SK-N-SH treated with all-trans-retinoic acid at 6 μM for 48 hours (cell line): ENCODE results near the gene DOCK1.

Experiments
- ATAC-seq: fragments of 200-7000 bp; cut with Tn5 transposase; 3 replicates; pipeline ENCODE4 v1.9.1; 2020; ENCODE audit warnings: mild to moderate bottlenecking, moderate library complexity
- ARNTL ChIP-seq: fragments of 450-650 bp; formaldehyde crosslinking; IDR thresholded peaks from 2 replicates; pipeline ENCODE4 v1.5.0; 2020; ENCODE audit warnings: low read depth, mild to moderate bottlenecking, moderate library complexity, borderline replicate concordance
- BACH2 ChIP-seq: fragments of 250-450 bp; sonication (Bioruptor Pico); IDR thresholded peaks from 2 replicates; pipeline ENCODE4 v1.9.0; 2021; ENCODE audit warnings: mild to moderate bottlenecking, borderline replicate concordance
- CREB5 ChIP-seq: fragments of 250-450 bp; sonication (Bioruptor Pico); IDR thresholded peaks from 2 replicates; pipeline ENCODE4 v1.5.1; 2020; ENCODE audit warnings: low read depth, mild to moderate bottlenecking, moderate library complexity
- CSDC2 ChIP-seq: fragments of 250-450 bp; sonication (Bioruptor Pico); IDR thresholded peaks from 2 replicates; pipeline ENCODE4 v1.5.0; 2020; ENCODE audit warnings: mild to moderate bottlenecking, moderate library complexity
- ESRRG ChIP-seq: fragments of 250-450 bp; sonication (Bioruptor Pico); IDR thresholded peaks from 2 replicates; pipeline ENCODE4 v1.6.1; 2021; ENCODE audit warnings: mild to moderate bottlenecking
- GLIS3 ChIP-seq: fragments of 250-450 bp; sonication (Bioruptor Pico); IDR thresholded peaks from 2 replicates; pipeline ENCODE4 v1.5.0; 2020; ENCODE audit warnings: mild to moderate bottlenecking, moderate library complexity
- ISL1 ChIP-seq: fragments of 250-450 bp; sonication (Bioruptor Pico); IDR thresholded peaks from 2 replicates; pipeline ENCODE4 v2.1.2; 2022; ENCODE audit warnings: mild to moderate bottlenecking, moderate library complexity
- OSR1 ChIP-seq: fragments of 250-450 bp; sonication (Bioruptor Pico); IDR thresholded peaks from 2 replicates; pipeline ENCODE4 v1.8.0; 2022; ENCODE audit warnings: moderate library complexity, mild to moderate bottlenecking, inconsistent platforms
- PATZ1 ChIP-seq: fragments of 250-450 bp; sonication (Bioruptor Pico); IDR thresholded peaks from 2 replicates; pipeline ENCODE4 v1.8.0; 2020; ENCODE audit warnings: mild to moderate bottlenecking, moderate library complexity, borderline replicate concordance
- POU6F1 ChIP-seq: fragments of 250-450 bp; sonication (Bioruptor Pico); IDR thresholded peaks from 2 replicates; pipeline ENCODE4 v1.8.0; 2021; ENCODE audit warnings: low read depth, mild to moderate bottlenecking, moderate library complexity, borderline replicate concordance
- PPARA ChIP-seq: fragments of 250-450 bp; sonication (Bioruptor Pico); IDR thresholded peaks from 2 replicates; pipeline ENCODE4 v1.5.0; 2020; ENCODE audit warnings: mild to moderate bottlenecking, borderline replicate concordance
- RARB ChIP-seq: fragments of 250-450 bp; sonication (Bioruptor Pico); IDR thresholded peaks from 2 replicates; pipeline ENCODE4 v1.8.0; 2021; ENCODE audit warnings: mild to moderate bottlenecking, moderate library complexity
- SNAI2 ChIP-seq: fragments of 250-450 bp; sonication (Bioruptor Pico); IDR thresholded peaks from 2 replicates; pipeline ENCODE4 v1.5.0; 2020; ENCODE audit warnings: mild to moderate bottlenecking, moderate library complexity
- TCF4 ChIP-seq: fragments of 250-450 bp; sonication (Bioruptor Pico); IDR thresholded peaks from 2 replicates; pipeline ENCODE4 v1.8.0; 2021; ENCODE audit warnings: mild to moderate bottlenecking, moderate library complexity, borderline replicate concordance
- TSHZ2 ChIP-seq: fragments of 250-450 bp; sonication (Bioruptor Pico); IDR thresholded peaks from 2 replicates; pipeline ENCODE4 v1.5.0; 2020; ENCODE audit warnings: mild to moderate bottlenecking, moderate library complexity
- ZC3H10 ChIP-seq: fragments of 250-450 bp; sonication (Bioruptor Pico); IDR thresholded peaks from 2 replicates; pipeline ENCODE4 v1.5.1; 2021; ENCODE audit warnings: mild to moderate bottlenecking, moderate library complexity
- ZFP3 ChIP-seq: fragments of 250-450 bp; sonication (Bioruptor Pico); IDR thresholded peaks from 2 replicates; pipeline ENCODE4 v1.5.0; 2020; ENCODE audit warnings: mild to moderate bottlenecking, moderate library complexity
- ZFP30 ChIP-seq: fragments of 450-650 bp; formaldehyde crosslinking; IDR thresholded peaks from 2 replicates; pipeline ENCODE4 v1.5.0; 2022; ENCODE audit warnings: mild to moderate bottlenecking, moderate library complexity
- ZNF565 ChIP-seq: fragments of 450-650 bp; formaldehyde crosslinking; conservative IDR thresholded peaks from 2 replicates; pipeline ENCODE4 v1.5.0; 2020; ENCODE audit warnings: low read depth, mild to moderate bottlenecking, moderate library complexity
- ZNF70 ChIP-seq: fragments of 450-650 bp; formaldehyde crosslinking; IDR thresholded peaks from 2 replicates; pipeline ENCODE4 v1.5.0; 2020; ENCODE audit warnings: mild to moderate bottlenecking, moderate library complexity
- ZNF8 ChIP-seq: fragments of 450-650 bp; formaldehyde crosslinking; IDR thresholded peaks from 2 replicates; pipeline ENCODE4 v1.5.0; 2020; ENCODE audit warnings: mild to moderate bottlenecking, moderate library complexity

Gene DOCK1

DNA sequence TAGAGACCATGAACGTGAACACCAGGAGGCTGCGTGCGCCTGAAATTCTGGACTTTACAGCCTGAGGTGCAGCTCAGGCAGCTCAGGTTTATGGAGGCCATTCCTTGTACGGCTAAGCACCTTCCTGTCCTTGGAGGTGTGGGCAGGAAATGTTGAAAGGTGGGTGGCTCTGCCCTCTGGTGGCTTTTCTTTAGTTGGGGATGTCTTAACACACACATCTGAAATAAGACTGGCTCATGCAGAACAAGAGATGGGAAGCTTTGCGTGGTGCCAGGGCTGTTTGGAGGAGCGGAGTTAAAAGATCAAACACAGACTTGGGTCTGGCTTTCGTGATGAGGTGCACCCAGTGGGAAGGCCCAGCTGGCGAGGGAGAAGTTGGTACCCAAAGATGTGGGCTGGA lies 64.1 kb downstream of the DOCK1 start:
- TF ChIP-seq PATZ1 (CRISPR knock-in tag) (no peak), ISL1 (CRISPR knock-in tag) (no peak), OSR1 (CRISPR knock-in tag) (no peak), ZNF565 (CRISPR knock-in tag) (no peak), BACH2 (CRISPR knock-in tag) (no peak), TSHZ2 (CRISPR knock-in tag) (no peak), POU6F1 (CRISPR knock-in tag) (no peak), ZFP30 (CRISPR knock-in tag) (no peak), ZFP3 (CRISPR knock-in tag) (no peak), ZNF70 (CRISPR knock-in tag) (no peak), ARNTL (no peak), SNAI2 (no peak), PPARA (CRISPR knock-in tag) (no peak), ZNF8 (no peak), ZC3H10 (no peak), ESRRG (CRISPR knock-in tag) (no peak), RARB (CRISPR knock-in tag) (no peak), CREB5 (CRISPR knock-in tag) (no peak), GLIS3 (CRISPR knock-in tag) (no peak)
- 0 out of 3 replicates have a peak, but pooled peaks have one; percentile 12 for ATAC-seq

- peak; percentile 94 for ATAC-seq
These were observed 67.6 kb downstream of the DOCK1 start for GRCh38 chr10:126972635-126973414.

More at GRCh38 chr10:126972635-126973414, 67.6 kb downstream of the DOCK1 start:
- TF ChIP-seq TCF4 (CRISPR knock-in tag) (no peak), SNAI2 (no peak), ZNF70 (CRISPR knock-in tag) (no peak), PATZ1 (CRISPR knock-in tag) (no peak), CREB5 (CRISPR knock-in tag) (no peak), CSDC2 (no peak), ZC3H10 (no peak), GLIS3 (CRISPR knock-in tag) (no peak), ZNF8 (no peak), ZNF565 (CRISPR knock-in tag) (no peak)
